Measurements from ENCODE around the gene GULP1.

Gene GULP1

DNA sequence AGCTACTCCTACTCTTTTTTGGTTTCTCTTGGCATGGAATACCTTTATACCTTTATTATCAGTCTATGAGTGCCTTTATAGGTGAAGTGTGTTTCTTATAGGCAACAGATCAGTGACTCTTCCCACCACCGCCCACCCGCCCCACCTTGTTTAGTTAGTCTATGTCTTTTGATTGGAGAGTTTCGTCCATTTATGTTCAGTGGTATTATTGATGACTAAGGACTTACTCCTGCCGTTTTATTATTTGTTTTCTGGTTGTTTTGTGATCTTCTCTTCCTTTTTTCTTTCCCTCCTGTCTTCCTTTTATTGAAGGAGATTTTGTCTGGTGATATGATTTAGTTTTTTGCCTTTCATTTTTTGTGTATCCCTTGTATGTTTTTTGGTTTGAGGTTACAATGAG lies 179.5 kb downstream of the GULP1 start:
- no peak overlapping the region for H3K4me2 ChIP-seq (ENCODE audit: insufficient read depth, low read length, poor library complexity, severe bottlenecking)
- no peak overlapping the region for H2BK5ac ChIP-seq (ENCODE audit: low read length)
- H4K91ac ChIP-seq (ENCODE audit: low read depth, low read length, poor library complexity): no peak overlapping the region
- no peak overlapping the region for H3K18ac ChIP-seq (ENCODE audit: low read length)
- peaks cover 0 to 23% of the 10 kb centered on the region in 2 donors for H3K9me3 ChIP-seq (replicated peaks in 1 of 2; ENCODE audit: control insufficient read depth in 2 of 2, insufficient read depth in 1 of 2, low read depth in 1 of 2, low read length in 2 of 2)
- no peaks in the 10 kb centered on the region for H3K27me3 ChIP-seq (ENCODE audit: control insufficient read depth in 3 of 3, insufficient read depth in 3 of 3, low read depth in 1 of 3, low read length in 3 of 3)
- no peaks in the 10 kb centered on the region for H3K79me1 ChIP-seq (ENCODE audit: low read depth, low read length)
- no peaks in the 10 kb centered on the region for H3K4me1 ChIP-seq (ENCODE audit: control insufficient read depth in 2 of 2, insufficient read depth in 1 of 2, low read depth in 1 of 2, low read length in 2 of 2)
- H3K4me3 ChIP-seq (ENCODE audit: low read length in 2 of 2): no peak overlapping the region
- no CpG with 5 or more reads among the region's 4 CpGs for WGBS, 2 donors (ENCODE audit: extremely low coverage in 2 of 2, insufficient read length in 2 of 2, insufficient replicate concordance in 1 of 2)
- no peak for DNase-seq (ENCODE audit: low spot score)
- H3K14ac ChIP-seq (ENCODE audit: low read length): no peak overlapping the region
- no peak overlapping the region for H2BK120ac ChIP-seq (ENCODE audit: low read depth, low read length)
- H3K4ac ChIP-seq (ENCODE audit: low read length): no peak overlapping the region
- H2BK12ac ChIP-seq (ENCODE audit: low read length): no peak overlapping the region
- H4K8ac ChIP-seq (ENCODE audit: low read depth, low read length): no peak overlapping the region
- H2BK15ac ChIP-seq (ENCODE audit: low read length): no peak overlapping the region
- H2AK5ac ChIP-seq (ENCODE audit: low read depth, low read length): no peak overlapping the region
- no peak overlapping the region for H2AFZ ChIP-seq (ENCODE audit: low read length)
- H3K27ac ChIP-seq (replicated peaks; ENCODE audit: low read length): no peak overlapping the region
- H3K9ac ChIP-seq (ENCODE audit: low read depth, low read length, poor library complexity): no peak overlapping the region
- no peak overlapping the region for H3K23ac ChIP-seq (ENCODE audit: low read depth, low read length, poor library complexity)
- no peaks in the 10 kb centered on the region for H3K36me3 ChIP-seq (replicated peaks in 1 of 2; ENCODE audit: control insufficient read depth in 2 of 2, insufficient read depth in 2 of 2, low read length in 2 of 2)

DNA sequence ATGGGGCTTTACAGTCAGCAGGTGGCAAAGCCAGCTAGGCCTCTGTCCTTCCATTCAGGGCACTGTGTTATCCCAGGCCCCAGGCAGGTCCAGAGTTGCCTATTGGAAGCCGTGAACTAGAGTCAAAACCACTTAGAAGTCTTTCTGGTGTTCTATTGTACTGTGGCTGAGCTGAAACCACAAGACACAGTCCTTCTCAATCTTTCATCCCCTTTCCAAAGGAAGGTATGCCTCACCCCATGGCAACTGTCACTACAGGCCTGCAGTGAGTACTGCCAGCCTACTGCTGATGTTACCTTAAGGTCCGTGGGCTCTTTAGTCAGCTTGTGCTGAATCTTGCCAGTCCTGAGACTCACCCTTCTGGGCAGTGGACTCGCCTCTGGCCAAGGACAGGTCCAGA lies 181.6 kb downstream of the GULP1 start:
- H3K27me3 ChIP-seq (ENCODE audit: control insufficient read depth in 3 of 3, insufficient read depth in 3 of 3, low read depth in 1 of 3, low read length in 3 of 3): no peaks in the 10 kb centered on the region
- peaks cover 0 to 1% of the 10 kb centered on the region in 2 donors for H3K4me1 ChIP-seq (ENCODE audit: control insufficient read depth in 2 of 2, insufficient read depth in 1 of 2, low read depth in 1 of 2, low read length in 2 of 2)
- no peak overlapping the region for H2BK12ac ChIP-seq (ENCODE audit: low read length)
- peaks cover 0 to 23% of the 10 kb centered on the region in 2 donors for H3K9me3 ChIP-seq (replicated peaks in 1 of 2; ENCODE audit: control insufficient read depth in 2 of 2, insufficient read depth in 1 of 2, low read depth in 1 of 2, low read length in 2 of 2)
- no peak overlapping the region for H4K8ac ChIP-seq (ENCODE audit: low read depth, low read length)
- H3K4me3 ChIP-seq (ENCODE audit: low read length in 2 of 2): no peak overlapping the region
- no peaks in the 10 kb centered on the region for H3K36me3 ChIP-seq (replicated peaks in 1 of 2; ENCODE audit: control insufficient read depth in 2 of 2, insufficient read depth in 2 of 2, low read length in 2 of 2)
- no peak overlapping the region for H3K4me2 ChIP-seq (ENCODE audit: insufficient read depth, low read length, poor library complexity, severe bottlenecking)
- no peaks in the 10 kb centered on the region for H3K79me1 ChIP-seq (ENCODE audit: low read depth, low read length)
- H2BK5ac ChIP-seq (ENCODE audit: low read length): no peak overlapping the region
- H2BK15ac ChIP-seq (ENCODE audit: low read length): no peak overlapping the region
- H3K27ac ChIP-seq (replicated peaks; ENCODE audit: low read length): no peak overlapping the region
- no peak overlapping the region for H3K4ac ChIP-seq (ENCODE audit: low read length)
- no peak overlapping the region for H3K23ac ChIP-seq (ENCODE audit: low read depth, low read length, poor library complexity)
- no peak overlapping the region for H3K9ac ChIP-seq (ENCODE audit: low read depth, low read length, poor library complexity)
- H3K14ac ChIP-seq (ENCODE audit: low read length): no peak overlapping the region
- no peak overlapping the region for H3K18ac ChIP-seq (ENCODE audit: low read length)
- no peak overlapping the region for H2BK120ac ChIP-seq (ENCODE audit: low read depth, low read length)
- WGBS, 2 donors (ENCODE audit: extremely low coverage in 2 of 2, insufficient read length in 2 of 2, insufficient replicate concordance in 1 of 2): no CpG with 5 or more reads among the region's 3 CpGs
- no peak overlapping the region for H4K91ac ChIP-seq (ENCODE audit: low read depth, low read length, poor library complexity)
- no peak overlapping the region for H2AFZ ChIP-seq (ENCODE audit: low read length)
- H2AK5ac ChIP-seq (ENCODE audit: low read depth, low read length): no peak overlapping the region
- DNase-seq (ENCODE audit: low spot score): no peak

DNA sequence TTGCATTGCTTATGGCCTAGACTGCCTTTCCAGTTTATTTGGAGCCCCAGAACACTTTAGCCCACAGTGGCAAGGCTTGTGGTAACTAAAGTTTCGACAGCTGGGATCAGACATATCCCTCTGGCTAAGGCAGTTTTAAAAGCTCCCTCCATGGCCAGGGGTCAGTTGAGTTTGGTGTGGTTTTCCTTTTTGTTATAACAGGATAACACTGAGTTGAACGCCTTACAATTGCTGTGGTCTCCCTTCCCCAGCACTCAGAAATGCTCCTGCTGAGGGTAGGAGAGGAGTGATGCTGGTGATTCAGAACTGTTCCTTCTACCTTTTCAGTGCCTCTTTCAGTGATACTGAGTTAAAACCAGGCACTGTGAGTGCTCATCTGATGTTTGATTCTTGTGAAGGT lies 182.6 kb downstream of the GULP1 start:
- Histone ChIP-seq H3K79me1 (ENCODE audit: low read depth, low read length) (no peaks in the 10 kb centered on the region), H3K4me2 (ENCODE audit: insufficient read depth, low read length, poor library complexity, severe bottlenecking) (no peak overlapping the region), H4K91ac (ENCODE audit: low read depth, low read length, poor library complexity) (no peak overlapping the region), H3K4me3 (ENCODE audit: low read length in 2 of 2) (no peak overlapping the region), H3K18ac (ENCODE audit: low read length) (no peak overlapping the region), H2BK15ac (ENCODE audit: low read length) (no peak overlapping the region), H3K36me3 (replicated peaks in 1 of 2; ENCODE audit: control insufficient read depth in 2 of 2, insufficient read depth in 2 of 2, low read length in 2 of 2) (no peaks in the 10 kb centered on the region), H3K4ac (ENCODE audit: low read length) (no peak overlapping the region), H3K27me3 (ENCODE audit: control insufficient read depth in 3 of 3, insufficient read depth in 3 of 3, low read depth in 1 of 3, low read length in 3 of 3) (no peaks in the 10 kb centered on the region), H2BK5ac (ENCODE audit: low read length) (no peak overlapping the region), H4K8ac (ENCODE audit: low read depth, low read length) (no peak overlapping the region), H2AK5ac (ENCODE audit: low read depth, low read length) (no peak overlapping the region), H3K27ac (replicated peaks; ENCODE audit: low read length) (no peak overlapping the region), H2BK12ac (ENCODE audit: low read length) (no peak overlapping the region), H3K4me1 (ENCODE audit: control insufficient read depth in 2 of 2, insufficient read depth in 1 of 2, low read depth in 1 of 2, low read length in 2 of 2) (peaks cover 0 to 10% of the 10 kb centered on the region in 2 donors), H3K14ac (ENCODE audit: low read length) (no peak overlapping the region), H3K9me3 (replicated peaks in 1 of 2; ENCODE audit: control insufficient read depth in 2 of 2, insufficient read depth in 1 of 2, low read depth in 1 of 2, low read length in 2 of 2) (peaks cover 0 to 23% of the 10 kb centered on the region in 2 donors), H3K23ac (ENCODE audit: low read depth, low read length, poor library complexity) (no peak overlapping the region), H2BK120ac (ENCODE audit: low read depth, low read length) (no peak overlapping the region), H2AFZ (ENCODE audit: low read length) (no peak overlapping the region), H3K9ac (ENCODE audit: low read depth, low read length, poor library complexity) (no peak overlapping the region)
- no CpG with 5 or more reads among the region's 2 CpGs for WGBS, 2 donors (ENCODE audit: extremely low coverage in 2 of 2, insufficient read length in 2 of 2, insufficient replicate concordance in 1 of 2)
- no peak for DNase-seq (ENCODE audit: low spot score)

DNA sequence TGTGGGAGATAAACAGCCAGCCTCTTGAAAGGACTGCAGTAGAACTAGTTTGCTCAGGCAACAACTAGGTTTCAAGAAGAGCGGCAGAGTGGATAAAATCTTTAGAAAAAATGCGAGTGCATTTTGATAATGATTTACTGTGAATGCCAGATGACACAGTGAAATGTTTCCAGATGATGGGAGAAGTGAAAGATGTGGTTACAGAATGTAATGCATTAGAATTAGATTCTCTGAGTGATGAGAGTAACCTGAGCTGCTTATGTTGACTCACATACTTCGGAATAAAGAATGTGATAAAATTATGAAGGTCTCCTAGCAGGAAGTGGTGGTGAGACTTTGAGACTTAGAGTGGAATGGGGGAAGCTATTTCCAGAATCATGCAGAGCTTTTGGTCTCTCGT lies 184.3 kb downstream of the GULP1 start:
- H3K18ac ChIP-seq (ENCODE audit: low read length): no peak overlapping the region
- H3K4me3 ChIP-seq (ENCODE audit: low read length in 2 of 2): no peak overlapping the region
- no peak overlapping the region for H2BK5ac ChIP-seq (ENCODE audit: low read length)
- no peak overlapping the region for H3K27ac ChIP-seq (replicated peaks; ENCODE audit: low read length)
- no peaks in the 10 kb centered on the region for H3K79me1 ChIP-seq (ENCODE audit: low read depth, low read length)
- H3K4ac ChIP-seq (ENCODE audit: low read length): no peak overlapping the region
- no peak overlapping the region for H2BK15ac ChIP-seq (ENCODE audit: low read length)
- no peak overlapping the region for H3K9ac ChIP-seq (ENCODE audit: low read depth, low read length, poor library complexity)
- H3K4me1 ChIP-seq (ENCODE audit: control insufficient read depth in 2 of 2, insufficient read depth in 1 of 2, low read depth in 1 of 2, low read length in 2 of 2): peaks cover 0 to 10% of the 10 kb centered on the region in 2 donors
- H4K8ac ChIP-seq (ENCODE audit: low read depth, low read length): no peak overlapping the region
- no peak overlapping the region for H4K91ac ChIP-seq (ENCODE audit: low read depth, low read length, poor library complexity)
- H2AFZ ChIP-seq (ENCODE audit: low read length): no peak overlapping the region
- no peak overlapping the region for H3K14ac ChIP-seq (ENCODE audit: low read length)
- H2BK12ac ChIP-seq (ENCODE audit: low read length): no peak overlapping the region
- no CpG with 5 or more reads among the region's 4 CpGs for whole genome bisulfite sequencing, 2 donors (ENCODE audit: extremely low coverage in 2 of 2, insufficient read length in 2 of 2, insufficient replicate concordance in 1 of 2)
- H3K23ac ChIP-seq (ENCODE audit: low read depth, low read length, poor library complexity): no peak overlapping the region
- no peaks in the 10 kb centered on the region for H3K36me3 ChIP-seq (replicated peaks in 1 of 2; ENCODE audit: control insufficient read depth in 2 of 2, insufficient read depth in 2 of 2, low read length in 2 of 2)
- H3K9me3 ChIP-seq (replicated peaks in 1 of 2; ENCODE audit: control insufficient read depth in 2 of 2, insufficient read depth in 1 of 2, low read depth in 1 of 2, low read length in 2 of 2): peaks cover 0 to 10% of the 10 kb centered on the region in 2 donors
- H3K4me2 ChIP-seq (ENCODE audit: insufficient read depth, low read length, poor library complexity, severe bottlenecking): no peak overlapping the region
- no peaks in the 10 kb centered on the region for H3K27me3 ChIP-seq (ENCODE audit: control insufficient read depth in 3 of 3, insufficient read depth in 3 of 3, low read depth in 1 of 3, low read length in 3 of 3)
- H2BK120ac ChIP-seq (ENCODE audit: low read depth, low read length): no peak overlapping the region
- no peak for DNase-seq (ENCODE audit: low spot score)
- no peak overlapping the region for H2AK5ac ChIP-seq (ENCODE audit: low read depth, low read length)

All from neuronal stem cell (in vitro differentiated cells).